ENCODE data around the gene GM2A.

- no peak for TF ChIP-seq FOXM1 (IDR thresholded peaks at IDR 0.05; ENCODE audit: borderline replicate concordance)
- no peak for TF ChIP-seq ELF4 (IDR thresholded peaks at IDR 0.05)
- no peak for TF ChIP-seq SP1 (IDR thresholded peaks at IDR 0.05)
- no peak for TF ChIP-seq NFRKB (IDR thresholded peaks at IDR 0.05)
- no peak for TF ChIP-seq TARDBP (IDR thresholded peaks at IDR 0.05)
These were observed 32.7 kb downstream of the GM2A start for GRCh38 chr5:151285683-151286082.

Measured in HEK293T (cell line).